ENCODE data around the gene SH3RF2.

GRCh38 chr5:145949474-145949873, 13.1 kb downstream of the SH3RF2 start:
- TF ChIP-seq CTCF (IDR thresholded peaks at IDR 0.05; ENCODE audit: low read length), result no peak
- no peak for TF ChIP-seq EZH2 (IDR thresholded peaks at IDR 0.05; ENCODE audit: borderline replicate concordance, low read length)

Data from OCI-LY1 (cell line).